CD4-positive, CD25-positive, alpha-beta regulatory T cell (primary cell): ENCODE measurements around the gene CEBPB. TPM values are rescaled to one million over a fixed set of nuclear protein-coding genes. Genes with fewer than 3 reads are reported as not detected.
A peak's percentile ranks its signal among the peaks of the same experiment; 100 is the strongest.
"Not testable (repeated sequence)": the region's sequence is repeated elsewhere in the genome, so short reads cannot be mapped to it uniquely, and the experiment has no call there.

Experiments
- ATAC-seq, 2 donors: fragments of 150-1000 bp; cut with Tn5 transposase; one replicate each; pipeline ENCODE4 v1.10.0; 2021; ENCODE audit warnings: low read depth in 2 of 2, moderate number of reproducible peaks in 2 of 2, moderate library complexity in 1 of 2
- DNase-seq, 3 donors: peaks; one replicate each; pipeline versions ENCODE4 v3.0.0 to v3.0.0-alpha.2; 2012 to 2022; ENCODE audit warnings: mixed read lengths in 1 of 3
- H3K27ac ChIP-seq: one replicate; pipeline ENCODE4 v1.7.0; 2013; ENCODE audit warnings: mild to moderate bottlenecking, low read length; ENCODE audit not compliant: insufficient read depth, poor library complexity, severe bottlenecking
- H3K27me3 ChIP-seq: one replicate; pipeline ENCODE4 v1.7.0; 2013; ENCODE audit warnings: low read length; ENCODE audit not compliant: control insufficient read depth, insufficient read depth
- H3K36me3 ChIP-seq: one replicate; pipeline ENCODE4 v1.7.0; 2013; ENCODE audit warnings: mild to moderate bottlenecking, low read length, moderate library complexity; ENCODE audit not compliant: control insufficient read depth, insufficient read depth
- H3K4me1 ChIP-seq: 2 replicates; pipeline ENCODE4 v1.7.0; 2013; ENCODE audit warnings: mild to moderate bottlenecking, low read length; ENCODE audit not compliant: insufficient read depth, control insufficient read depth, poor library complexity, severe bottlenecking
- H3K4me3 ChIP-seq: one replicate; pipeline ENCODE4 v1.7.0; 2013; ENCODE audit warnings: low read depth, mild to moderate bottlenecking, low read length, moderate library complexity
- H3K9me3 ChIP-seq, 2 experiments: 1 replicate in 1 of 2; 2 replicates in 1 of 2; pipeline ENCODE4 v1.7.0; 2013; ENCODE audit warnings: low read length in 2 of 2, mild to moderate bottlenecking in 1 of 2, moderate library complexity in 1 of 2; ENCODE audit not compliant: control insufficient read depth in 2 of 2
- H3K27ac Mint-ChIP-seq, 3 donors: one replicate each; pipeline ENCODE4 v1.8.0; 2020 to 2022; ENCODE audit warnings: mild to moderate bottlenecking in 3 of 3, mixed read lengths in 3 of 3, moderate library complexity in 2 of 3
- H3K27me3 Mint-ChIP-seq: one replicate; pipeline ENCODE4 v1.8.0; 2022; ENCODE audit warnings: mild to moderate bottlenecking, mixed read lengths
- H3K36me3 Mint-ChIP-seq: one replicate; pipeline ENCODE4 v1.8.0; 2020; ENCODE audit warnings: mixed read lengths
- H3K4me1 Mint-ChIP-seq, 4 donors: one replicate each; pipeline ENCODE4 v1.8.0; 2020 to 2022; ENCODE audit warnings: mixed read lengths in 4 of 4, mild to moderate bottlenecking in 1 of 4
- H3K4me3 Mint-ChIP-seq, 4 donors: one replicate each; pipeline ENCODE4 v1.8.0; 2020 to 2022; ENCODE audit warnings: mild to moderate bottlenecking in 4 of 4, mixed read lengths in 4 of 4, moderate library complexity in 3 of 4
- H3K9me3 Mint-ChIP-seq, 7 donors: one replicate each; pipeline ENCODE4 v1.8.0; 2020 to 2022; ENCODE audit warnings: mixed read lengths in 7 of 7, mild to moderate bottlenecking in 3 of 7, moderate library complexity in 2 of 7
- polyA plus RNA-seq, 4 donors: library from polyadenylated mRNA; unstranded; fragments of 300-500 nt; fragmentation: Illumina TruSeq; gene quantifications; one replicate each; pipeline ENCODE4 v1.2.3, GENCODE V29; 2021
- total RNA-seq: library from RNA; stranded (reverse); gene quantifications from one replicate; pipeline ENCODE4 v1.2.3, GENCODE V29; 2022

Gene CEBPB
- total and polyA plus RNA-seq, 5 donors from 2014 or later = 12.3 to 17.3 (median 12.7) TPM

GRCh38 chr20:50161494-50161893, 29.1 kb upstream of the CEBPB start:
- H3K36me3 ChIP-seq, H3K4me3 ChIP-seq, H3K4me3 Mint-ChIP-seq, H3K36me3 Mint-ChIP-seq, H3K27me3 Mint-ChIP-seq, DNase-seq, H3K4me1 ChIP-seq, H3K4me1 Mint-ChIP-seq, H3K9me3 Mint-ChIP-seq, ATAC-seq, H3K9me3 ChIP-seq, H3K27me3 ChIP-seq, H3K27ac ChIP-seq, H3K27ac Mint-ChIP-seq: not testable (repeated sequence)

- no peak overlapping the region for H3K27ac Mint-ChIP-seq
- Histone ChIP-seq H3K36me3 (no peaks in the 10 kb centered on the region), H3K27ac (no peak overlapping the region), H3K4me1 (peaks cover 5% of the 10 kb centered on the region), H3K9me3 (no peaks in the 10 kb centered on the region), H3K27me3 (peaks cover 1% of the 10 kb centered on the region), H3K4me3 (no peak overlapping the region)
- H3K4me1 Mint-ChIP-seq = peaks cover 0 to 9% (median 3%) of the 10 kb centered on the region in 4 donors
- H3K9me3 Mint-ChIP-seq = no peaks in the 10 kb centered on the region
- no peak for ATAC-seq
- H3K27me3 Mint-ChIP-seq = peaks cover 4% of the 10 kb centered on the region
- H3K4me3 Mint-ChIP-seq = no peak overlapping the region
- no peaks in the 10 kb centered on the region for H3K36me3 Mint-ChIP-seq
- no peak for DNase-seq
Observed at GRCh38 chr20:50163570-50164317, 26.9 kb upstream of the CEBPB start.

GRCh38 chr20:50165684-50166554, 24.7 kb upstream of the CEBPB start:
- peak overlapping the region; percentile 44 to 74 (median 64) for H3K4me3 Mint-ChIP-seq
- peaks cover 9% of the 10 kb centered on the region for H3K27me3 Mint-ChIP-seq
- peaks cover 0 to 14% (median 5%) of the 10 kb centered on the region in 4 donors for H3K4me1 Mint-ChIP-seq
- ATAC-seq (peak; percentile 93 to 96), DNase-seq (peak; percentile 21 to 82 (median 45))
- Histone ChIP-seq H3K4me1 (peaks cover 5% of the 10 kb centered on the region), H3K9me3 (no peaks in the 10 kb centered on the region), H3K4me3 (peak overlapping the region; percentile 53), H3K27me3 (peaks cover 1% of the 10 kb centered on the region), H3K27ac (no peak overlapping the region), H3K36me3 (no peaks in the 10 kb centered on the region)
- no peaks in the 10 kb centered on the region for H3K36me3 Mint-ChIP-seq
- H3K9me3 Mint-ChIP-seq = no peaks in the 10 kb centered on the region
- peak overlapping the region; percentile 31 to 63 (median 38) for H3K27ac Mint-ChIP-seq

GRCh38 chr20:50169329-50169823, 21.3 kb upstream of the CEBPB start:
- H3K27me3 Mint-ChIP-seq = peaks cover 11% of the 10 kb centered on the region
- no peaks in the 10 kb centered on the region for H3K36me3 Mint-ChIP-seq
- Histone ChIP-seq H3K27ac (no peak overlapping the region), H3K9me3 (no peaks in the 10 kb centered on the region), H3K4me1 (peaks cover 10% of the 10 kb centered on the region), H3K4me3 (no peak overlapping the region), H3K36me3 (no peaks in the 10 kb centered on the region), H3K27me3 (peaks cover 5% of the 10 kb centered on the region)
- peak; percentile 69 to 76 (median 72) for DNase-seq
- H3K9me3 Mint-ChIP-seq = no peaks in the 10 kb centered on the region
- no peak overlapping the region for H3K4me3 Mint-ChIP-seq
- ATAC-seq = peak; percentile 55 to 57
- H3K4me1 Mint-ChIP-seq = peaks cover 0 to 17% (median 5%) of the 10 kb centered on the region in 4 donors
- H3K27ac Mint-ChIP-seq = peak overlapping the region in 1 of 3 donors; percentile 0

- Mint-ChIP-seq H3K27me3 (peaks cover 15% of the 10 kb centered on the region), H3K4me1 (peaks cover 0 to 15% (median 5%) of the 10 kb centered on the region in 4 donors), H3K9me3 (no peaks in the 10 kb centered on the region), H3K4me3 (no peak overlapping the region), H3K36me3 (no peaks in the 10 kb centered on the region), H3K27ac (no peak overlapping the region)
- no peak overlapping the region for H3K27ac ChIP-seq
- DNase-seq = no peak
- H3K4me3 ChIP-seq = no peak overlapping the region
- no peaks in the 10 kb centered on the region for H3K36me3 ChIP-seq
- H3K27me3 ChIP-seq = peaks cover 5% of the 10 kb centered on the region
- ATAC-seq = no peak
- no peaks in the 10 kb centered on the region for H3K9me3 ChIP-seq
- H3K4me1 ChIP-seq = peaks cover 9% of the 10 kb centered on the region
Observed at GRCh38 chr20:50170549-50171220, 19.9 kb upstream of the CEBPB start.

- no peaks in the 10 kb centered on the region for H3K9me3 Mint-ChIP-seq
- H3K27me3 Mint-ChIP-seq = peaks cover 15% of the 10 kb centered on the region
- Histone ChIP-seq H3K27ac (no peak overlapping the region), H3K4me1 (peaks cover 5% of the 10 kb centered on the region), H3K36me3 (no peaks in the 10 kb centered on the region), H3K27me3 (peaks cover 5% of the 10 kb centered on the region), H3K9me3 (no peaks in the 10 kb centered on the region), H3K4me3 (no peak overlapping the region)
- ATAC-seq (no peak), DNase-seq (no peak)
- H3K4me3 Mint-ChIP-seq = peak overlapping the region in 1 of 4 donors; percentile 66
- H3K4me1 Mint-ChIP-seq = peaks cover 0 to 9% (median 2%) of the 10 kb centered on the region in 4 donors
- H3K27ac Mint-ChIP-seq = no peak overlapping the region
- H3K36me3 Mint-ChIP-seq = no peaks in the 10 kb centered on the region
Observed at GRCh38 chr20:50172347-50173013, 18.1 kb upstream of the CEBPB start.

- Histone ChIP-seq H3K4me1 (peaks cover 5% of the 10 kb centered on the region), H3K36me3 (no peaks in the 10 kb centered on the region), H3K27ac (no peak overlapping the region), H3K9me3 (no peaks in the 10 kb centered on the region), H3K4me3 (no peak overlapping the region), H3K27me3 (peaks cover 4% of the 10 kb centered on the region)
- Mint-ChIP-seq H3K36me3 (no peaks in the 10 kb centered on the region), H3K27me3 (peaks cover 15% of the 10 kb centered on the region), H3K27ac (no peak overlapping the region), H3K4me3 (no peak overlapping the region), H3K9me3 (no peaks in the 10 kb centered on the region), H3K4me1 (peaks cover 0 to 5% (median under 1%) of the 10 kb centered on the region in 4 donors)
- ATAC-seq (no peak), DNase-seq (no peak)
Observed at GRCh38 chr20:50174456-50174855, 16.2 kb upstream of the CEBPB start.
